IMR-90 (cell line): ENCODE results near the gene GJC3. TPM values are rescaled to one million over a fixed set of nuclear protein-coding genes. Genes with fewer than 3 reads are reported as not detected.

Experiments used
- ATAC-seq: fragments of 200-7000 bp; cut with Tn5 transposase; 2 replicates; pipeline ENCODE4 v1.9.1; 2020; ENCODE audit warnings: low read depth, mild to moderate bottlenecking, moderate library complexity
- BruUV-seq: library from RNA; stranded (reverse); fragments of 400-500 nt; replicated peaks from 2 replicates; lab custom pipeline; 2021; lab: Mats Ljungman, UMichigan
- CTCF ChIA-PET: fragments of 300-600 bp; formaldehyde crosslinking; extraction: SDS; loops from one replicate; lab custom pipeline; 2021; ENCODE audit warnings: antibody characterized with exemption; lab: Yijun Ruan, JAX
- POLR2A ChIA-PET: fragments of 300-600 bp; sonication (Branson Sonifier 250); formaldehyde crosslinking; loops from one replicate; lab custom pipeline; 2022; ENCODE audit warnings: antibody characterized with exemption; ENCODE audit not compliant: unreplicated experiment; lab: Charles Lee
- DNase-seq: peaks from one replicate; pipeline ENCODE4 v3.0.0; 2013
- H2AFZ ChIP-seq: replicated peaks from 2 replicates; pipeline ENCODE3; 2013; ENCODE audit warnings: low read length, mild to moderate bottlenecking; ENCODE audit not compliant: poor library complexity
- H2AK5ac ChIP-seq: 2 replicates; pipeline ENCODE4 v1.6.1; 2013; ENCODE audit warnings: low read depth, low read length, inconsistent platforms
- H2AK9ac ChIP-seq: replicated peaks from 2 replicates; pipeline ENCODE3; 2013; ENCODE audit warnings: mild to moderate bottlenecking, low read depth, low read length, moderate library complexity; ENCODE audit not compliant: poor library complexity
- H2BK120ac ChIP-seq: 2 replicates; pipeline ENCODE4 v1.6.1; 2013; ENCODE audit warnings: low read depth, low read length, inconsistent platforms
- H2BK15ac ChIP-seq: 3 replicates; pipeline ENCODE4 v1.6.1; 2013; ENCODE audit warnings: low read depth, low read length, inconsistent platforms
- H2BK20ac ChIP-seq: 2 replicates; pipeline ENCODE4 v1.6.1; 2013; ENCODE audit warnings: low read depth, mild to moderate bottlenecking, inconsistent platforms, low read length, moderate library complexity
- H2BK5ac ChIP-seq: 2 replicates; pipeline ENCODE4 v1.6.1; 2013; ENCODE audit warnings: mild to moderate bottlenecking, low read depth, low read length, inconsistent platforms; ENCODE audit not compliant: poor library complexity, severe bottlenecking
- H3K14ac ChIP-seq: replicated peaks from 2 replicates; pipeline ENCODE4 v1.6.1; 2013; ENCODE audit warnings: low read depth, low read length, inconsistent platforms
- H3K18ac ChIP-seq: 2 replicates; pipeline ENCODE4 v1.6.1; 2013; ENCODE audit warnings: low read depth, low read length, control low read depth
- H3K23ac ChIP-seq: 2 replicates; pipeline ENCODE4 v1.6.1; 2013; ENCODE audit warnings: low read depth, low read length, inconsistent platforms
- H3K27ac ChIP-seq: 2 replicates; pipeline ENCODE4 v1.5.1; 2013; ENCODE audit warnings: mild to moderate bottlenecking, control low read depth, low read length; ENCODE audit not compliant: insufficient read depth
- H3K27me3 ChIP-seq: 2 replicates; pipeline ENCODE4 v1.6.1; 2013; ENCODE audit warnings: low read length; ENCODE audit not compliant: control insufficient read depth, insufficient read depth
- H3K36me3 ChIP-seq: 2 replicates; pipeline ENCODE4 v1.6.1; 2013; ENCODE audit warnings: low read length, mixed read lengths; ENCODE audit not compliant: control insufficient read depth, insufficient read depth
- H3K4ac ChIP-seq: 2 replicates; pipeline ENCODE4 v1.6.1; 2013; ENCODE audit warnings: low read depth, low read length, inconsistent platforms
- H3K4me1 ChIP-seq: 2 replicates; pipeline ENCODE4 v1.6.1; 2013; ENCODE audit warnings: low read length, mixed read lengths; ENCODE audit not compliant: control insufficient read depth, insufficient read depth
- H3K4me2 ChIP-seq: 2 replicates; pipeline ENCODE4 v1.6.1; 2013; ENCODE audit warnings: low read depth, mild to moderate bottlenecking, control low read depth, low read length, moderate library complexity
- H3K4me3 ChIP-seq: 2 replicates; pipeline ENCODE4 v1.5.1; 2013; ENCODE audit warnings: low read depth, mild to moderate bottlenecking, control low read depth, low read length, moderate library complexity; ENCODE audit not compliant: insufficient read depth
- H3K56ac ChIP-seq: 2 replicates; pipeline ENCODE4 v1.6.1; 2013; ENCODE audit warnings: low read length, inconsistent platforms; ENCODE audit not compliant: insufficient read depth; ENCODE audit errors: extremely low read depth
- H3K79me1 ChIP-seq, 2 experiments: 2 replicates each; pipeline ENCODE4 v1.6.1; 2013; ENCODE audit warnings: low read length in 2 of 2, inconsistent platforms in 1 of 2, low read depth in 1 of 2
- H3K9ac ChIP-seq: 2 replicates; pipeline ENCODE4 v1.6.1; 2013; ENCODE audit warnings: low read depth, low read length, control low read depth
- H3K9me1 ChIP-seq: 2 replicates; pipeline ENCODE4 v1.6.1; 2013; ENCODE audit warnings: low read length, inconsistent platforms; ENCODE audit not compliant: insufficient read depth
- H3K9me3 ChIP-seq: 2 replicates; pipeline ENCODE4 v1.6.1; 2013; ENCODE audit warnings: low read length; ENCODE audit not compliant: control insufficient read depth, insufficient read depth
- H4K20me1 ChIP-seq: 2 replicates; pipeline ENCODE4 v1.6.1; 2013; ENCODE audit warnings: low read length, inconsistent platforms; ENCODE audit not compliant: insufficient read depth
- H4K5ac ChIP-seq: 2 replicates; pipeline ENCODE4 v1.6.1; 2013; ENCODE audit warnings: mild to moderate bottlenecking, low read depth, low read length, control low read depth
- H4K8ac ChIP-seq, 2 experiments: 2 replicates each; pipeline ENCODE4 v1.6.1; 2013; ENCODE audit warnings: low read depth in 2 of 2, low read length in 2 of 2, control low read depth in 1 of 2, inconsistent platforms in 1 of 2
- H4K91ac ChIP-seq: 2 replicates; pipeline ENCODE4 v1.6.1; 2013; ENCODE audit warnings: low read depth, low read length, inconsistent platforms; ENCODE audit not compliant: insufficient read depth
- BHLHE40 ChIP-seq: fragments of 150-350 bp; IDR thresholded peaks from 2 replicates; pipeline ENCODE4 v1.6.1; 2016; ENCODE audit warnings: mild to moderate bottlenecking, low read depth, low read length
- CEBPB ChIP-seq: IDR thresholded peaks from 2 replicates; pipeline ENCODE4 v1.6.1; 2012; ENCODE audit warnings: low read depth, low read length, improper control_type of control experiment
- CHD1 ChIP-seq: IDR thresholded peaks from 2 replicates; pipeline ENCODE4 v1.6.1; 2012; ENCODE audit warnings: low read depth, low read length, improper control_type of control experiment
- ELK1 ChIP-seq: fragments of 150-350 bp; IDR thresholded peaks from 2 replicates; pipeline ENCODE4 v1.6.1; 2016; ENCODE audit warnings: low read depth, mild to moderate bottlenecking, low read length, moderate library complexity, borderline replicate concordance
- FOS ChIP-seq: fragments of 150-350 bp; IDR thresholded peaks from 2 replicates; pipeline ENCODE4 v1.6.1; 2016; ENCODE audit warnings: low read depth, low read length
- MAFK ChIP-seq: IDR thresholded peaks from 2 replicates; pipeline ENCODE4 v1.6.1; 2012; ENCODE audit warnings: low read depth, low read length, improper control_type of control experiment
- POLR2A ChIP-seq: IDR thresholded peaks from 2 replicates; pipeline ENCODE4 v1.6.1; 2012; ENCODE audit warnings: mild to moderate bottlenecking, low read depth, low read length
- RAD21 ChIP-seq: IDR thresholded peaks from 2 replicates; pipeline ENCODE4 v1.6.1; 2012; ENCODE audit warnings: low read length, improper control_type of control experiment
- RCOR1 ChIP-seq: IDR thresholded peaks from 2 replicates; pipeline ENCODE4 v1.6.1; 2012; ENCODE audit warnings: mild to moderate bottlenecking, low read length, improper control_type of control experiment; ENCODE audit not compliant: insufficient replicate concordance
- SMC3 ChIP-seq: fragments of 150-350 bp; IDR thresholded peaks from 2 replicates; pipeline ENCODE4 v1.6.1; 2016; ENCODE audit warnings: low read depth, mild to moderate bottlenecking, antibody characterized with exemption, low read length, moderate library complexity
- USF2 ChIP-seq: fragments of 150-350 bp; IDR thresholded peaks from 2 replicates; pipeline ENCODE4 v1.6.1; 2017; ENCODE audit warnings: mild to moderate bottlenecking, antibody characterized with exemption, low read length, low read depth
- WGBS, 2 experiments: methylation state at CpG; one replicate each; pipeline versions ENCODE4 v1.1.5 to v1.1.7; 2013; ENCODE audit warnings: missing lambda C conversion rate in 2 of 2; ENCODE audit not compliant: insufficient read length in 1 of 2; ENCODE audit errors: extremely low coverage in 2 of 2; 5-methylcytosine and 5-hydroxymethylcytosine counted together
- dilution Hi-C: fragments of 300-500 bp; cut with HindIII; formaldehyde crosslinking; loops from one replicate; pipeline ENCODE4 v1.14.3; 2018; ENCODE audit warnings: low sequenced_read_pairs; ENCODE audit not compliant: unreplicated experiment
- in situ Hi-C: fragments of 300-500 bp; cut with MboI; formaldehyde crosslinking; loops from 3 replicates; pipeline ENCODE4 v1.14.3; 2019; ENCODE audit warnings: low sequenced_read_pairs, inconsistent platforms, mixed read lengths
- intact Hi-C: fragments of 100-400 bp; cut with micrococcal nuclease; formaldehyde crosslinking; loops from 2 replicates; pipeline ENCODE4 v1.10.0; 2022
- polyA plus RNA-seq, 3 experiments: library from polyadenylated mRNA; depleted of rRNA; stranded (reverse); fragments of >200 nt; gene quantifications; 2 replicates each; pipeline ENCODE4 v1.2.3, GENCODE V29; 2012; ENCODE audit warnings: low replicate concordance in 1 of 3
- total RNA-seq: library from RNA; depleted of rRNA; stranded (reverse); fragments of >200 nt; gene quantifications from 2 replicates; pipeline ENCODE4 v1.2.3, GENCODE V29; 2012
- TF ChIP-seq, protein P1 (sequence below): conservative IDR thresholded peaks from 2 replicates; pipeline ENCODE4 v1.5.1; 2012; ENCODE audit warnings: mild to moderate bottlenecking, low read depth, low read length, improper control_type of control experiment

GJC3 gene
- total and polyA plus RNA-seq, 2 of the 4 experiments (the other 2 are of a cell fraction) = not detected

DNA sequence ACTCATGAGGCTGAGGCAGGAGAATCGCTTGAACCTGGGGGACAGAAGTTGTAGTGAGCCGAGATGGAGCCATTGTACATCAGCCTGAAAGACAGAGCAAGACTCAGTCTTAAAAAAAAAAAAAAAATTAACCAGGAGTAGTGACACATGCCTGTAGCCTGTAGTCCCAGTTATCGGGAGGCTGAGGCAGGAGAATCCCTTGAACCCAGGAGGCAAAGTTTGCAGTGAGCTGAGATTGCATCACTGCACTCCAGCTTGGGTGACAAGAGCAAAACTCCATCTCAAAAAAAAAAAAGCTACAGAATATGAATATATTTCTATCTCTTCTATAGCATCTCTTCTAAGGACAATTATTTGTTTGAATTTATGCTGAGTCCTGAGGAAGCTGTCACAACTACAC is 39.9 kb upstream of the GJC3 start:
- Histone ChIP-seq H3K56ac (no peak overlapping the region), H3K27ac (no peak overlapping the region), H4K91ac (no peak overlapping the region), H3K9me3 (no peaks in the 10 kb centered on the region; the same call in 1 of the 2 replicates), H3K4me2 (no peak overlapping the region), H4K5ac (no peak overlapping the region), H2AK5ac (no peak overlapping the region), H3K4ac (no peak overlapping the region), H3K9ac (no peak overlapping the region), H3K4me1 (no peaks in the 10 kb centered on the region), H3K23ac (no peak overlapping the region), H3K36me3 (no peaks in the 10 kb centered on the region), H2BK15ac (no peak overlapping the region), H3K4me3 (no peak overlapping the region), H3K9me1 (no peaks in the 10 kb centered on the region), H4K20me1 (no peaks in the 10 kb centered on the region), H2AK9ac (no peak overlapping the region), H3K27me3 (peaks cover 12% of the 10 kb centered on the region), H2BK20ac (no peak overlapping the region), H3K79me1 (no peaks in the 10 kb centered on the region), H2BK120ac (no peak overlapping the region), H2AFZ (no peak overlapping the region), H3K14ac (no peak overlapping the region), H2BK5ac (no peak overlapping the region), H3K18ac (no peak overlapping the region), H4K8ac (no peak overlapping the region)
- DNase-seq (no peak), ATAC-seq (no peak)
- ChIA-PET CTCF (interaction anchor here (0.7 kb wide), 1 partner anchor 10 kb away, joined by 5 read pairs; no protein-coding TSS in a partner anchor), POLR2A (no interaction called here)
- WGBS, 2 experiments = no CpG with 5 or more reads among the region's 3 CpGs
- no peak for TF ChIP-seq CEBPB
- no peak for TF ChIP-seq ELK1
- TF ChIP-seq USF2 = no peak
- no peak for TF ChIP-seq CHD1
- TF ChIP-seq, protein P1, sequence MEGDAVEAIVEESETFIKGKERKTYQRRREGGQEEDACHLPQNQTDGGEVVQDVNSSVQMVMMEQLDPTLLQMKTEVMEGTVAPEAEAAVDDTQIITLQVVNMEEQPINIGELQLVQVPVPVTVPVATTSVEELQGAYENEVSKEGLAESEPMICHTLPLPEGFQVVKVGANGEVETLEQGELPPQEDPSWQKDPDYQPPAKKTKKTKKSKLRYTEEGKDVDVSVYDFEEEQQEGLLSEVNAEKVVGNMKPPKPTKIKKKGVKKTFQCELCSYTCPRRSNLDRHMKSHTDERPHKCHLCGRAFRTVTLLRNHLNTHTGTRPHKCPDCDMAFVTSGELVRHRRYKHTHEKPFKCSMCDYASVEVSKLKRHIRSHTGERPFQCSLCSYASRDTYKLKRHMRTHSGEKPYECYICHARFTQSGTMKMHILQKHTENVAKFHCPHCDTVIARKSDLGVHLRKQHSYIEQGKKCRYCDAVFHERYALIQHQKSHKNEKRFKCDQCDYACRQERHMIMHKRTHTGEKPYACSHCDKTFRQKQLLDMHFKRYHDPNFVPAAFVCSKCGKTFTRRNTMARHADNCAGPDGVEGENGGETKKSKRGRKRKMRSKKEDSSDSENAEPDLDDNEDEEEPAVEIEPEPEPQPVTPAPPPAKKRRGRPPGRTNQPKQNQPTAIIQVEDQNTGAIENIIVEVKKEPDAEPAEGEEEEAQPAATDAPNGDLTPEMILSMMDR = no peak
- TF ChIP-seq POLR2A = no peak
- TF ChIP-seq SMC3 = no peak
- TF ChIP-seq RCOR1 = no peak
- TF ChIP-seq FOS = no peak
- no peak for TF ChIP-seq BHLHE40
- TF ChIP-seq RAD21 = no peak
- no peak for TF ChIP-seq MAFK
- dilution Hi-C loops = no loop called here
- in situ Hi-C loops = no loop called here
- BruUV-seq = no TSS peak
- intact Hi-C loops = no loop called here
